ENCODE results near the gene ALAS1. TPM values are rescaled to one million over a fixed set of nuclear protein-coding genes. Genes with fewer than 3 reads are reported as not detected.
A peak's percentile ranks its signal among the peaks of the same experiment; 100 is the strongest.

Gene ALAS1
- total and polyA plus RNA-seq, 2 experiments from 2014 or later, result 30.4 to 33.9 TPM

DNA sequence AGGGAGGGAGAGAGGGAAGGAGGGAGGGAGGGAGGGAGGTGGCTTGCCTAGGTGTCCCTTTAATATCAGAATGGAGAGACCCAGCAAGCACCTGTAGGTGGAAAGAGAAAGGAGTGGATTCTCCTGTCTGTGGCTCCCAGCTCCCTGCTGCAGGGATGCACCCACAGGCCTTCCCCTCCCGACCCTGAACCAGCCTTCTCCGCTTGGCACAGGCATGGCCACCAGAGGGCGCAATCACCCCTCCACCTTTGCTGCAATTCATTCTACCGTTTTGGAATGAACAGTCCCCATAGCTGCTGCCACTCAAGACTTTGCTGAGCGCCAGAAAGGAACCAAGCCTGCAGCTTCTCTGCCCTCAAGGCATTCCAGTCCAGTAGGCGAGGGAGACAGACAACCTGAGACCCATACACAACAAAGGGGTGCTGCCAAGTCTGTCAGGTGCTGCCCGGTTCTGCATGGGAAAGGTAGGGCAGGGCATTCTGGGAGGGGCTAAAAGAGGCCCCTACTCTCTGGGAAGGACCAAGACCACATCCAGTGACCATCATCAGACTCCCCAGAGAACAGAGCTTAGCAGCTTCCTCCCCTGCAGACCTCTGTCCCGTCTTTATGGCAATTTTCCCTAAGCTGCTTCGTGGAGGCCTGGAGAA, 22.5 kb downstream of the ALAS1 start:
- TF ChIP-seq EZH2phosphoT487 (IDR thresholded peaks at IDR 0.05; ENCODE audit: insufficient read depth, low read depth) (no peak), EZH2 (IDR thresholded peaks at IDR 0.05; ENCODE audit: insufficient read depth, poor library complexity, severe bottlenecking) (no peak)
- no peak overlapping the region for H3K9ac ChIP-seq
- H3K4me2 ChIP-seq (ENCODE audit: unreplicated experiment), result no peak overlapping the region
- H3K27me3 ChIP-seq (replicated peaks; ENCODE audit: insufficient read depth), result no peaks in the 10 kb centered on the region
- peak; percentile 77 for DNase-seq
- H2AFZ ChIP-seq, result no peak overlapping the region
- H3F3A ChIP-seq (ENCODE audit: insufficient read depth), result peaks cover 24% of the 10 kb centered on the region
- no peak overlapping the region for H3K27ac ChIP-seq
- no peaks in the 10 kb centered on the region for H3K9me2 ChIP-seq (ENCODE audit: insufficient read depth)
- no peaks in the 10 kb centered on the region for H4K20me1 ChIP-seq (ENCODE audit: insufficient read depth)
- H3K79me2 ChIP-seq (ENCODE audit: insufficient read depth), result no peaks in the 10 kb centered on the region
- no peaks in the 10 kb centered on the region for H3K9me3 ChIP-seq (ENCODE audit: low read depth)
- H3K36me3 ChIP-seq (ENCODE audit: low read depth), result no peaks in the 10 kb centered on the region
- in situ Hi-C loops (cut with MboI), result no loop called here
- 29 to 30% methylated on average over 9 of the region's 9 CpGs for WGBS, 2 experiments (ENCODE audit: low coverage in 1 of 2, low lambda C conversion rate in 2 of 2, missing lambda C conversion rate in 2 of 2)
- H3K4me3 ChIP-seq, result no peak overlapping the region
- H3K4me1 ChIP-seq (ENCODE audit: insufficient read depth), result peaks cover 13% of the 10 kb centered on the region

DNA sequence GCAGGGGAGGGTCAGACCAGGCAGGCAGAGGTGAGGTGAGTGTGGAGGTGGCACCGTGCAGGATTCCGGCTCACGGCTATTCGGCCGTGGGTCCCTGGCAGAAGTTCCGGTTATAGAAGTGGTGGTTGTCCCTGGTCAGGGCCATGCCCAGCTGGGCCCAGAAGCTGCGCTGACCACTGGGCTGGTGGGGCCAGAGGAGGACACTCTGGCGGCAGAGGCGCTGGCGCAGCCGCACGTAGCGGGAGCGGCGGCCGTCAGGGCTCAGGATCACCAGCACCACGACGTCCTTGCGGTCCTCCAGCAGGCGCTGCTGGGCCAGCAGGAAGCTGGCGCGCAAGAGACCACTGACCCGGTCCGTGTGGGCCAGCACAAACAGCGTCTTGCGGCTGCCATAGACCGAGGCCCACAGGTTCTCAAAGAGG, 23.2 kb downstream of the ALAS1 start:
- Histone ChIP-seq H3K27ac (no peak overlapping the region), H3K36me3 (ENCODE audit: low read depth) (no peaks in the 10 kb centered on the region), H3K4me1 (ENCODE audit: insufficient read depth) (peaks cover 13% of the 10 kb centered on the region), H3K27me3 (replicated peaks; ENCODE audit: insufficient read depth) (no peaks in the 10 kb centered on the region), H2AFZ (no peak overlapping the region), H3K9me3 (ENCODE audit: low read depth) (no peaks in the 10 kb centered on the region), H3K4me2 (ENCODE audit: unreplicated experiment) (no peak overlapping the region), H3F3A (ENCODE audit: insufficient read depth) (peaks cover 18% of the 10 kb centered on the region), H3K9me2 (ENCODE audit: insufficient read depth) (no peaks in the 10 kb centered on the region), H3K9ac (no peak overlapping the region), H4K20me1 (ENCODE audit: insufficient read depth) (no peaks in the 10 kb centered on the region), H3K79me2 (ENCODE audit: insufficient read depth) (no peaks in the 10 kb centered on the region), H3K4me3 (no peak overlapping the region)
- WGBS, 2 experiments (ENCODE audit: low coverage in 1 of 2, low lambda C conversion rate in 2 of 2, missing lambda C conversion rate in 2 of 2), result 91% methylated on average over 25 to 27 of the region's 27 CpGs
- in situ Hi-C loops (cut with MboI), result no loop called here
- TF ChIP-seq EZH2 (IDR thresholded peaks at IDR 0.05; ENCODE audit: insufficient read depth, poor library complexity, severe bottlenecking) (no peak), EZH2phosphoT487 (IDR thresholded peaks at IDR 0.05; ENCODE audit: insufficient read depth, low read depth) (no peak)
- DNase-seq, result no peak

DNA sequence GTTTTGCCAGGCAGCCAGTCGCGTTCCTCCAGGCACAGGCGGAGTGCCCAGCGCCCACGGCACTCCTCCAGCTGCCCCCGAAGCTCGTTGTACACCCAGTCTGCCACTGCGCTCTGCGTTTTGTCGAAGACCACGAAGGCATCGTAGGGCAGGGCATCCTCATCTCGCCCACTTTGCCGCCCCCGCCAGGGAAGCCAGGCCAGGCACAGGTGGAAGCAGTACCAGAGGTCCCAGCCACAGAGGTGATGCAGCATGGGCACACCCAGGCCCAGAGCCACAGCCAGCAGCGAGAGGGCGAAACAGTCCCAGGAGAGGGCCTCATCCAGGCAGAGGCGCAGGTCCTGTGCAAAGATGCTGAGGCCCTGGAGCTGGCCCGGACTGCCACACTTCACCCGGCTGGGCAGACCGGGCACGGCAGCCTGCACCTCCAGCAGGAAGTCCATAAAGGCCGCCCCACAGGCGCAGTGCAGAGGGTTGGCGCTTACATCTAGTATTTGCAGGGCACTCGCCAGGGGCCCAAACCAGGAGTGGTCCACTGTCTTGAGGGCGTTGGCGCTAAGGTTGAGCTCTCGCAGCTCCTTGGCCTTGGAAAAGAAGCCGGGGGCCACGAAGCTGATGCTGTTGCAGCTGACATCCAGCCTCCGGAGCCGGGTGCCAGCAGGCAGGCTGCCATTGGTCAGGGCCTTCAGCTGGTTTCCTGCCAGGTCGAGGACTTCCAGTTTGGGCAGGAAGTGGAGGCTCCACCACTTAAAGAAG, 23.8 kb downstream of the ALAS1 start:
- H3K4me3 ChIP-seq, result no peak overlapping the region
- no peak overlapping the region for H3K27ac ChIP-seq
- TF ChIP-seq EZH2phosphoT487 (IDR thresholded peaks at IDR 0.05; ENCODE audit: insufficient read depth, low read depth) (no peak), EZH2 (IDR thresholded peaks at IDR 0.05; ENCODE audit: insufficient read depth, poor library complexity, severe bottlenecking) (no peak)
- no peaks in the 10 kb centered on the region for H4K20me1 ChIP-seq (ENCODE audit: insufficient read depth)
- no peaks in the 10 kb centered on the region for H3K9me2 ChIP-seq (ENCODE audit: insufficient read depth)
- DNase-seq, result no peak
- no peak overlapping the region for H3K4me2 ChIP-seq (ENCODE audit: unreplicated experiment)
- 87 to 88% methylated on average over 33 to 34 of the region's 34 CpGs for WGBS, 2 experiments (ENCODE audit: low coverage in 1 of 2, low lambda C conversion rate in 2 of 2, missing lambda C conversion rate in 2 of 2)
- no peak overlapping the region for H3K9ac ChIP-seq
- no peaks in the 10 kb centered on the region for H3K79me2 ChIP-seq (ENCODE audit: insufficient read depth)
- in situ Hi-C loops (cut with MboI), result no loop called here
- peaks cover 9% of the 10 kb centered on the region for H3K4me1 ChIP-seq (ENCODE audit: insufficient read depth)
- H2AFZ ChIP-seq, result no peak overlapping the region
- no peaks in the 10 kb centered on the region for H3K27me3 ChIP-seq (replicated peaks; ENCODE audit: insufficient read depth)
- no peaks in the 10 kb centered on the region for H3K36me3 ChIP-seq (ENCODE audit: low read depth)
- peaks cover 12% of the 10 kb centered on the region for H3F3A ChIP-seq (ENCODE audit: insufficient read depth)
- H3K9me3 ChIP-seq (ENCODE audit: low read depth), result no peaks in the 10 kb centered on the region

DNA sequence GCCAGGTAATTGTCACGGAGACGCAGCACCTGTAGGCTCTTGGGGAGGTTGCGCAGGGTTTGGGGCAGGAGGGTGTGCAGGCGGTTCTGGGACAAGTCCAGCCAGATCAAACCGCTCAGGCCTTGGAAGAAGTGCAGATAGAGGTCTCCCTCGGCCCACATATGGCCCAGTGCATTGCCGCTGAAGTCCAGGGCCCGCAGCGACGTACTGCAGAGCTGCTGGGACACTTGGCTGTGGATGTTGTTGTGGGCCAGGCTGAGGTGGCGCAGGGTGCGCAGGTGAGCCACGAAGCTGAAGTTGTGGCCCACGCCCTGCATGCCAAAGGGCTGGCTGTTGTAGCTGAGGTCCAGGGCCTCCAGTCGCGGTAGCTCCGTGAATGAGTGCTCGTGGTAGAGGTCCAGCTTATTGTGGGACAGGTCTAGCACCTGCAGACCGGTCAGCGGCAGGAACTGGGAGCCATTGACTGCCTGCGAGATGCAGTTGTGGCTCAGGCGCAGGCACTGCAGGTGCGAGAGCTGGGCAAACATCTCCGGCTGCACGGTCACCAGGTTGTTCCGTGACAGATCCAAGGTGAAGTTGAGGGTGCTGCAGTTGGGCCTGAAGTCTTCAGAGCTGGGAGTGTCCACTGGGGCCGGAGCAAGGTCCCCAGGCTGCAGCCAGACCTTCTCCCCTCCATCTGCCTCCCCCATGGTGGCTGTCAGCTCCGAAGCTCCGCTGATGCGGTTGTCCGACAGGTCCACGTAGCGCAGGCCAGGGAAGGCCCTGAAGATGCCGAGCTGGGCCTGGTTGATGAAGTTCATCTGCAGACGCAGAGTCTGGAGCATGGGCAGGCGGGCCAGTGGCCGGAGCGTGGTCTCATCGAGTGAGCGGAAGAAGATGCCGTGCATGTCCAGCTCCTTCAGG, 24.6 kb downstream of the ALAS1 start:
- 88 to 90% methylated on average over 38 to 41 of the region's 41 CpGs for WGBS, 2 experiments (ENCODE audit: low coverage in 1 of 2, low lambda C conversion rate in 2 of 2, missing lambda C conversion rate in 2 of 2)
- Histone ChIP-seq H3K79me2 (ENCODE audit: insufficient read depth) (no peaks in the 10 kb centered on the region), H3K36me3 (ENCODE audit: low read depth) (no peaks in the 10 kb centered on the region), H3K27me3 (replicated peaks; ENCODE audit: insufficient read depth) (no peaks in the 10 kb centered on the region), H3K27ac (no peak overlapping the region), H3F3A (ENCODE audit: insufficient read depth) (peaks cover 5% of the 10 kb centered on the region; the same call in 1 of the 2 replicates), H3K9ac (no peak overlapping the region), H3K4me1 (ENCODE audit: insufficient read depth) (peaks cover under 1% of the 10 kb centered on the region; the same call in 1 of the 2 replicates), H3K4me3 (no peak overlapping the region), H3K9me3 (ENCODE audit: low read depth) (no peaks in the 10 kb centered on the region), H2AFZ (no peak overlapping the region), H3K9me2 (ENCODE audit: insufficient read depth) (no peaks in the 10 kb centered on the region), H3K4me2 (ENCODE audit: unreplicated experiment) (no peak overlapping the region), H4K20me1 (ENCODE audit: insufficient read depth) (no peaks in the 10 kb centered on the region)
- no peak for DNase-seq
- in situ Hi-C loops (cut with MboI), result no loop called here
- TF ChIP-seq EZH2 (IDR thresholded peaks at IDR 0.05; ENCODE audit: insufficient read depth, poor library complexity, severe bottlenecking) (no peak), EZH2phosphoT487 (IDR thresholded peaks at IDR 0.05; ENCODE audit: insufficient read depth, low read depth) (no peak)
